ENCODE measurements around the gene CLASP1.
"Not testable (repeated sequence)": the region's sequence is repeated elsewhere in the genome, so short reads cannot be mapped to it uniquely, and the experiment has no call there.

CLASP1 gene

GRCh38 chr2:121575800-121576199 is 73.5 kb downstream of the CLASP1 start:
- DNase-seq, result no peak

- DNase-seq, result no peak
Observed at GRCh38 chr2:121570667-121571055, 78.6 kb downstream of the CLASP1 start.

GRCh38 chr2:121570036-121570666 is 79.1 kb downstream of the CLASP1 start:
- DNase-seq, result no peak

GRCh38 chr2:121567957-121568409 is 81.3 kb downstream of the CLASP1 start:
- DNase-seq, result no peak

- DNase-seq, result no peak
Observed at GRCh38 chr2:121567452-121567851, 81.8 kb downstream of the CLASP1 start.

- no peak for DNase-seq
Observed at GRCh38 chr2:121565389-121566250, 83.6 kb downstream of the CLASP1 start.

GRCh38 chr2:121564905-121565304 is 84.4 kb downstream of the CLASP1 start:
- no peak for DNase-seq

GRCh38 chr2:121563754-121564153 is 85.5 kb downstream of the CLASP1 start:
- not testable (repeated sequence) for DNase-seq

GRCh38 chr2:121562269-121563176 is 86.7 kb downstream of the CLASP1 start:
- DNase-seq, result no peak

- no peak for DNase-seq
Observed at GRCh38 chr2:121561617-121562268, 87.5 kb downstream of the CLASP1 start.

- DNase-seq, result no peak
Observed at GRCh38 chr2:121558329-121558728, 90.9 kb downstream of the CLASP1 start.

GRCh38 chr2:121555008-121555407 is 94.3 kb downstream of the CLASP1 start:
- DNase-seq, result no peak

GRCh38 chr2:121552477-121553180 is 96.6 kb downstream of the CLASP1 start:
- DNase-seq, result not testable (repeated sequence)

- DNase-seq, result no peak
Observed at GRCh38 chr2:121550669-121551068, 98.6 kb downstream of the CLASP1 start.

GRCh38 chr2:121547646-121548045 is 101.6 kb downstream of the CLASP1 start:
- no peak for DNase-seq

GRCh38 chr2:121545913-121546312 is 103.3 kb downstream of the CLASP1 start:
- no peak for DNase-seq

- no peak for DNase-seq
Observed at GRCh38 chr2:121545257-121545656, 104.0 kb downstream of the CLASP1 start.

- DNase-seq, result no peak
Observed at GRCh38 chr2:121541495-121541894, 107.8 kb downstream of the CLASP1 start.

- DNase-seq, result no peak
Observed at GRCh38 chr2:121539750-121540469, 109.4 kb downstream of the CLASP1 start.

- DNase-seq, result no peak
Observed at GRCh38 chr2:121536850-121537557, 112.3 kb downstream of the CLASP1 start.

GRCh38 chr2:121536347-121536746 is 112.9 kb downstream of the CLASP1 start:
- DNase-seq, result no peak
